Measurements from ENCODE around the gene RARS2.
"Not testable (repeated sequence)": the region's sequence is repeated elsewhere in the genome, so short reads cannot be mapped to it uniquely, and the experiment has no call there.

RARS2 gene, protein sequence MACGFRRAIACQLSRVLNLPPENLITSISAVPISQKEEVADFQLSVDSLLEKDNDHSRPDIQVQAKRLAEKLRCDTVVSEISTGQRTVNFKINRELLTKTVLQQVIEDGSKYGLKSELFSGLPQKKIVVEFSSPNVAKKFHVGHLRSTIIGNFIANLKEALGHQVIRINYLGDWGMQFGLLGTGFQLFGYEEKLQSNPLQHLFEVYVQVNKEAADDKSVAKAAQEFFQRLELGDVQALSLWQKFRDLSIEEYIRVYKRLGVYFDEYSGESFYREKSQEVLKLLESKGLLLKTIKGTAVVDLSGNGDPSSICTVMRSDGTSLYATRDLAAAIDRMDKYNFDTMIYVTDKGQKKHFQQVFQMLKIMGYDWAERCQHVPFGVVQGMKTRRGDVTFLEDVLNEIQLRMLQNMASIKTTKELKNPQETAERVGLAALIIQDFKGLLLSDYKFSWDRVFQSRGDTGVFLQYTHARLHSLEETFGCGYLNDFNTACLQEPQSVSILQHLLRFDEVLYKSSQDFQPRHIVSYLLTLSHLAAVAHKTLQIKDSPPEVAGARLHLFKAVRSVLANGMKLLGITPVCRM

GRCh38 chr6:87589693-87590416 is at the start of gene RARS2, which contains the start of gene ORC3:
Gene RARS2, minus strand, starts transcription at chr6:87589987. Its CDS starts 30 bp downstream, at chr6:87589957.
Gene ORC3, plus strand, starts transcription at chr6:87590135. Its CDS starts 34 bp downstream, at chr6:87590169.
- peak; percentile 95 for DNase-seq (ENCODE audit: low spot score)

DNA sequence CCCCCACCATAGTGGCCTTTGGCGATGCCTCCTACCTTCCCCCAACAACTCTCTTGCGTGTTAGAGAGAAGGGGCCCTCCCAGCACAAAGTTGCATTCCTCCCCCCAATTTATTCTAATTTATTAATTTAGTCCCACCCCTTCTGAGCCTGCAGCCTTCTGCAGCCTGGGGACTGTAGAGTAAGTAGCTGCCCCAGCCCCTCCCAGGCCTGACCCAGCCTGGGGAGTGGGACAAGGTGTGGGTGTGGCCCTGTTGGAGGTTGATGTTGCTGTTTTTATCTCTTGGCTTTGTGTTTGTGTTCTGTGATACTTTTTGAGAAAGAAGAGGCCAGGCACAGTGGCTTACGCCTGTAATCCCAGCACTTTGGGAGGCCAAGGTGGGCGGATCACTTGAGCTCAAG is 49.6 kb upstream of the RARS2 start:
- no peak for DNase-seq (ENCODE audit: low spot score)

- no peak for DNase-seq (ENCODE audit: low spot score)
These were observed 47.3 kb upstream of the RARS2 start for GRCh38 chr6:87637106-87637505.

GRCh38 chr6:87636315-87636714 is 46.5 kb upstream of the RARS2 start:
- no peak for DNase-seq (ENCODE audit: low spot score)

DNA sequence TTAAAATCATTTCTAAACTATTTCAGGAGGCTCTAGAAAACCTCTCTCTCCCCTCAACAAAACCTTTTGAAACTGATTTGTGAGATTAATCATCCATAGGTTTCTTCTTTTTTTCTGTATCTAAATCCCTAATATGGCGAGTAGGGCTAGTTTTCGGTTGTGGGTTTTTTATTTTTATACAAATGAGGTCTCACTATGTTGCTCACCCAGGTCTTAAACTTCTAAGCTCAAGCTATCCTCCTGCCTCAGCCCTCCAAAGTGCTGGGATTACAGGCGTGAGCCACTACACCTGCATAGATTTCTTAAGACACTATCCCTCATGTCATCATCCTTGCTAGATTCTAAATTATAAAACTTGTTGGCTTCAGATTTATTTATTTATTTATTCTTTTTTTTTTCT is 44.1 kb upstream of the RARS2 start:
- no peak for DNase-seq (ENCODE audit: low spot score)

DNA sequence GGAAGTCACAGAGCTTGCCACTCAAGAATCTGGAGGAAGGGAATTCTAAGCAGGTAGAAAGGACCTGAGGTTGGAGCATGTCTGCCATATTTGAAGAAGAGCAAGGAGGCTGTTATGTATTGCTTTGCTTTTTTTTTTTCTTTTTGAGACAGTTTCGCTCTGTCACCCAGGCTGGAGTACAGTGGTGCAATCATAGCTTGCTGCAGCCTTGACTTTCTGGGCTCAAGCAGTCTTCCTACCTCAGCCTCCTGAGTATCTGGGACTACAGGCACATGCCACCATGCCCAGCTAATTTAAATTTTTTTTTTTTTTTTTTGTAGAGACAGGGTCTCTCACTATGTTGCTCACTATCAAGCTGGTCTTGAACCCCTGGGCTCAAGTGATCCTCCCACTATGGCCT is 41.0 kb upstream of the RARS2 start:
- DNase-seq (ENCODE audit: low spot score), result no peak

DNA sequence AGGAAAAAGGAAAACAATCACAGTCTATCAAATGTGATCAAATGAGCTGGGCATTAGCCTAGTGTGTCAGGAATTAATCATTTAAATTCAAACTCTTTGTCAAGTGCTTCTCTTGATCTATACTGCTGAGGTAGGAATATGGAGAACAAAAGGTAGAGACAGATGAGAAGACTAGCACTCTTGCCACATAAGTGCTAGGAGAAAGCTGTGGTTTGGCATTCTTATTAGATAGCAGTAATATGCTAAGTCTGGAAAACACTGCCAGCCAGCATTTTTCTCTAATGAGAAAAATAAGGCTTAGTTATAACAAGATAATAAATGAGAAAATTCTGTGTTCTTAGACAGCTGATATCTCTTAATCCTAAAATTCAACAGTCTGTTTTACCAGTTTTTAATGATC is 39.1 kb upstream of the RARS2 start:
- DNase-seq (ENCODE audit: low spot score), result no peak

DNA sequence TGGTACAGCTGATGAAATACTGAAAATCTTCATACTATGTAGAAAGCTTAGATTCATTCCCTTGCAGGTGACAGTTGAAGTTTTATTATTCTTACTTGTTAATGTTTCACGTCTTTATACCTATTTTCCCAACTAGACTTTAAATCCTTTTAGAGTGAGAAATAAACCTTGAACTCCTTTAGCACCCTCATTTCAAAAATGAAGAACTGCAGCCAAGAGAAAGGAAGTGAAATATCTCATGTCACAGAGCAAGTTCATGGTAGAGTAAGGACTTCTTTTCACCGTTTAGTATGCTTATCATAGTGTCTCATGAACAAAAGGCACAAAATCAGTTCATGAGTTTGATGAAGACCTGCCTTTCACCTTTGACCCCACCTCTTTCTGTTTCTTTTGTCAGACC is 38.6 kb upstream of the RARS2 start:
- no peak for DNase-seq (ENCODE audit: low spot score)

DNA sequence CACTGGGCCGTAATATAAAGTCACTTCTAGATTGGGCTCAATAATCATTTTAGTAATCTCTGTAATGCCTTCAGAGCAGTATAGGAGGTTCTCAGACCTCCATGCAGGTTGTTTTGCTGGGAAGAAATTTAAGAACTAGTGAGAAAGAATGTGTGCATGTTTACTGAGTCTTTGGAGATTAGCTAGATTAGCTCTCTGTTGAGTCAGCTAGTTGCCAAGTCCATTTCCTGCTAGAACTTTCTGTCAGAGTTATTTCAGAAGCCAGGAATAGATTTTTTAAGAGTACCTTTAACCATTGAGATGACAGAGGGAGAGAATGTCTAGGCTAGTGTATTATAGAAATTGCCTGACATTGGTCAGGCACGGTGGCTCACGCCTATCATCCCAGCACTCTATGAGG is 33.5 kb upstream of the RARS2 start:
- no peak for DNase-seq (ENCODE audit: low spot score)

- DNase-seq (ENCODE audit: low spot score), result no peak
These were observed 28.7 kb upstream of the RARS2 start for GRCh38 chr6:87618531-87618930.

- no peak for DNase-seq (ENCODE audit: low spot score)
These were observed 27.6 kb upstream of the RARS2 start for GRCh38 chr6:87617405-87617804.

GRCh38 chr6:87613018-87613417 is 23.2 kb upstream of the RARS2 start:
- DNase-seq (ENCODE audit: low spot score), result not testable (repeated sequence)

GRCh38 chr6:87608802-87609201 is 19.0 kb upstream of the RARS2 start:
- DNase-seq (ENCODE audit: low spot score), result no peak

GRCh38 chr6:87606199-87606598 is 16.4 kb upstream of the RARS2 start:
- DNase-seq (ENCODE audit: low spot score), result no peak

- no peak for DNase-seq (ENCODE audit: low spot score)
These were observed 10.8 kb upstream of the RARS2 start for GRCh38 chr6:87600576-87600975.

- DNase-seq (ENCODE audit: low spot score), result no peak
These were observed 1.2 kb upstream of the RARS2 start for GRCh38 chr6:87590990-87591389.

DNA sequence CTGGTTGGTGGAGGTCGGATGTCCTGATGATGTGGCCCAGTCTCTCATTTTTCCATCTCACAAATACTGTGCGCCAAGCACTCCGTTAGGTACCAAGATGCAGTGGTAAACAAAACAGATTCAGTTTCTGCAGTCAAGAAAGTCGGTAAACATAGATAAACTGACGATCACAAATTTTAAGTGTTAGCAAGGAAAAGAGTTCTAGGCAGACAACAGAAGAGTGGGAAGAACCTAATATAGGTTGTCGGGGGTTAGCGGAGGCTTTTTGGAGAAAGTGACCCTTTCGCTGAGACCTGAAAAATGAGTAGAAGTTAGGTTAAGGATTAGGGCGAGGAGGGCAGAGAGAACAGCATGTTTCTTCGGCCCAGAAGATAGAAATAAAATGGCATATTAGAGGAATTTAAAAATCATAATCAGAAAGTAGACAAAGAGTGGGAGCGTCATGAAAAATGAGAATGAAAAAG is 662 bp upstream of the RARS2 start:
- DNase-seq (ENCODE audit: low spot score), result no peak

GRCh38 chr6:87588756-87589407 is 905 bp downstream of the RARS2 start:
- DNase-seq (ENCODE audit: low spot score), result no peak

- no peak for DNase-seq (ENCODE audit: low spot score)
These were observed 3.3 kb downstream of the RARS2 start for GRCh38 chr6:87586371-87587077.

- no peak for DNase-seq (ENCODE audit: low spot score)
These were observed 6.0 kb downstream of the RARS2 start for GRCh38 chr6:87583822-87584221.

DNA sequence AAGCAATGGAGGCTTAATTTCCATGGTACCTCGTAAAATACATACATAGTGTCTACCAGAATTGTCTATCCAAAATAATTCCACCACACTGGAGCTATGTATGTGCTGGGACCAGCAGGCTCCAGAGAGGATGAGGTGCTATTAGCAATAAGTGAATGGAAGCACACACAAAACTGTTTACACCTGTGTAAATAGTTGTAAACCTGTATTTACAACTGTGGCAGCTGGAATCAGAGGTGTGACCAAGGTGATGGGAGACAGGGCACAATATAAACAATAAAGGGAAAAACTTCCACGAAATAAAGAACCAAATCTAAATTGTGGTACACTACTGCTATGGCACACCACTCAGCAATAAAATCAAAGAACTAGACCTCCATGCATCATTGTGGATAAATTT is 14.4 kb downstream of the RARS2 start:
- DNase-seq (ENCODE audit: low spot score), result no peak

All from LoVo (cell line).